Measurements from ENCODE around the gene SYDE2.
"Not testable (repeated sequence)": the region's sequence is repeated elsewhere in the genome, so short reads cannot be mapped to it uniquely, and the experiment has no call there.

SYDE2 gene

DNA sequence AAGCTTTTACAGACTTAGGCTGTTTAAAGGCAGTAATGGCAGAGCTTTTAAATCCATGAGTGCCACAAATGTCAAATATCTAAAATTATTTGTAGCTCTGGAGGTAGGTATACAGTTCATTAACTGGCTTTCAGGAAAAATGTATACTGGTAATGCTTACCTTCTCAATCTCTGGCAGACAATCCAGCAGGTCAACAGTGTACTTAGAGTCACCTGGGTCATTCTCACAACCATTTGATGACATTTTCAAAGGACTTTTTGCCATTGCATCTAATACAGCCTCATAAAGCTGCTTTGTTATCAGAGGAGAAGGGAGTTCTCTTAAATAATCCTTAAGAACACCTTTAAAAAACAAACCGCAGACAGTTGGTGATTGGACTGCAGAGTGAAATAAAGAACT is 31.9 kb downstream of the SYDE2 start:
- DNase-seq: no peak

DNA sequence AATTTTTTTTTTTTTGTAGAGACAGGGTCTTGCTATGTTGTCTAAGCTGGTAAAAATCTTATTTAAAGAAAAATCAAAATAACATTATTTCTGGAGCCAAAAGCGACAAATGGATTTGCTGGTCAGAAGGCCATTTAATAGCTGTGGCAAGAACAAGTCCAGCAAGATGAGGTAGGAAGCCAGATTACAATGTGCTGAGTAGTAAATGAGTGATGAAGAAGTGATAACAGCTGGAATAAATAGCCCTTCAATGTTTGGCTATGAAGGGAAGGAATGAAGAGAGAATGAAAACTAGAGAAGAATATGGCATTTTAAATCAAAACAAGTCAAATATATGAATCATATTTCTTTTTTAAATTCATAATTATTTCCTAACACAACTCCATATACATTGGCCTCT is 34.5 kb downstream of the SYDE2 start:
- no peak for DNase-seq

DNA sequence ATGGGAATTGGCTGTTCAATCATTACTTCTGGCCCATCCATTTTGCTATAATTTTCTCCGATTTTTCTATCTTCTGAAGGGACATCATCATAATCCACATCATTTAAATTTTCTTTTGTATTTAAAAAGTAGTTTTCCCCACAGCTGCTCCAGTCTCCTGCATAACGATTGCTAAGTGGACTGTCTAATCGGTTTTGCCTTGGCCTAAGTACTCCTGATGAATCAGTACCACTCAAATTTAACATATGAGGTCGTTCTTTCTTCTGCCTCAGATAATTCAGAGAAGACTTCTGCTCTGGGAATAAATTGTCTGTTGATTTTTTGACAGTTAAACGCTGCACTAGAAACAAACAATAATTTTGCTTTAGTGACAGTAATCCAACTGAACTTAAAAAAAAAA is 41.9 kb downstream of the SYDE2 start:
- DNase-seq: no peak

DNA sequence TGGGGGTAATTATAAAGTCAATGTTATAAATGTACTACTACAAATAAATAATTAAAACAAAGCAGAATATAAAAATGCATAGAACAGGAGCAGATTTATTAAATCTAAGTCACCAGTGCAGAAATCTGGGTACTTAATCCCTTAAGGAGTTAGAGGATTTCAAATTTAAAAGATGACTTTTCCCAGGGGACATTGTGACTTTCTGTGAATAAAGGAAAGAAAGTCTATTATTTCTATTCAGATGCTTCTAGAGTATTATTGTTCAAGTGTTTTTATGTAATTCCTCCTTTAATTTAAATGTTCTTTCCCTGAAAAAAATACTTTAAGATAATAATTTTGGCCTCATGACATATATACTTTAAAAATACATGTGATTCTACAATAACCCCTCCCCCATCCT is 43.4 kb downstream of the SYDE2 start:
- no peak for DNase-seq

GRCh38 chr1:85153149-85153891 is 47.5 kb downstream of the SYDE2 start:
- DNase-seq: no peak

DNA sequence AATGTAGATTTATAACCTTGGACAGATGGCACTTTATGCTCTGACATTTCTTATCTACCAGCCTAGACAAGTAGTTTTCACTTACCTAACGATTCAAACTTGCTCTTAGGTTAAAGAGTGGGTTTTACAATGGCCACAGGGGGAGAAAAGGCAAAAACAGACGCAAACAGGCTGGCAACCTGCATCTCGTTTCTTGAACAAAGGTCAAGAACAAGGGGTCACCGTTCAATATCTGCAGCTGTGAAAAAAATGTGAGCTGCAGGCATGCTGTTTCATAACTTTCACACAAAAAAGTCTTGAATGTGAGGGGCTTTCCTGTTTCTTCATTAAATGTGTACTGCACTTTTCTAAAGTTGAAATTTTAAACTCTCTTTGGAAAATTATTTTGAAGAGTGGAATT is 49.4 kb downstream of the SYDE2 start:
- DNase-seq: no peak

DNA sequence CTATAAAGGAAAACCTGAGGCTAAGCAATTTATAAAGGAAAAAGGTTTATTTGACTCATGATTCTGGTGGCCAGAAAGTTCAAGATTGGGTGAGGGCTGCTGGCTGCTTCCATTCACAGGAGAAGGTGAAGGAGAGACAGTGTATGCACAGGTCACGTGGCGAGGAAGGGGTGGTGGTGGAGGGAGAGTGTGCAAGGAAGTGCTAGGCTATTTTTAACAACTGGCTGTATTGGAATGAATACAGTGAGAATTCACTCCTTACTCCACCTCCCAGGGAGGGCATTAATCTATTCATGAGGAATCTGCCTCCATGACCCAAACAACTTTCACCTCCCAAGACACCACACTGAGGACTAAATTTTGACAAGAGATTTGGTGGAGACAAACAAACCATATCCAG is 51.0 kb downstream of the SYDE2 start:
- DNase-seq: no peak

GRCh38 chr1:85148524-85149250 is 52.1 kb downstream of the SYDE2 start:
- no peak for DNase-seq

DNA sequence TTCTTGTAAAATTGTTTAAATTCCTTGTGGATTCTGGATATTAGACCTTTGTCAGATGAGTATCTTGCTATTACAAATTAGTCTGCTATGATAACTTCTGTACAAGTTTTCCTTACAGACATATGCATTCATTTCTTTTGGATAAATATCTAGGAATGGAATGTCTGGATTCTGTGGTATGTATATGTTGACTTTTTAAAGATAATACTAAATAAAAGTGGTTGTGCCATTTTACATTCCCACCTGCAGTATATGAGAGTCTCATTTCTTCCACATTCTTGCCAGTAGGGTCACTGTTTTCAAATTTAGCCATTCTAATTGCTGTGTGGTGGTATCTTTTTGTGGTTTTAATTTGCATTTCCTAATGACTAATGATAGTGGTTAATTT is 53.9 kb downstream of the SYDE2 start:
- DNase-seq: no peak

GRCh38 chr1:85146298-85146971 is 54.4 kb downstream of the SYDE2 start:
- not testable (repeated sequence) for DNase-seq

- DNase-seq: no peak
Measured at GRCh38 chr1:85144351-85144750, 56.5 kb downstream of the SYDE2 start.

DNA sequence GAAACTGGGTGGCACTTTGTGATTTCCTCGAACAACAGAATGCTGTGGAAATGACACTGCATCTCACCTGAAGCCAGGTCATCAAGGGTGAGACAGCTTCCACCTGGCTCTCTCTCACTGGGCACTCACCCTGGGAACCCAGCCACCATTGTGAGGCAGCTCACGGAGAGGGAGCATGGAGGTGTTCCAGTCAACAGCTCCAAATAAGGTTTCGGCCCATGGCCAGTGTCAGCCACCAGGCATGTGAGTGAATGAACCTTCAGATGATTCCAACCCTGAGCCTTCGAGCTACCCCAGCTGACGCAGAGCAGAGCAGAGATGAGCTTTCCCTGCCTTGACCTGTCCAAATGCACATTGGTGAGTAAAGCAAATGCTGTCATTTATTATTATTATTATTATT is 58.1 kb downstream of the SYDE2 start:
- no peak for DNase-seq

DNA sequence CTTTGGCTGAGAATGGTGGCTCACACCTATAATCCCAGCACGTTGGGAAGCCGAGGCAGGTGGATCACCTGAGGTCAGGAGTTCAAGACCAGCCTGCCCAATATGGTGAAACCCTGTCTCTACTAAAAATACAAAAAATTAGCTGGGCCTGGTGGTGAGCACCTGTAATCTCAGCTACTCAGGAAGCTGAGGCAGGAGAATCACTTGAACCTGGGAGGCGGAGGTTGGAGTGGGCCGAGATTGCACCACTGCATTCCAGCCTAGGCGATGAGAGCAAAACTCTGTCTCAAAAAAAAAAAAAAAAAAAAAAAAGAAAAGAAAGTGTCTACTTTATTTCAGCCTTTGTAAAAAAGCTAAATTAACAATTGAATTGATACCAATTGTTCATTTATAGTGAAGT is 62.4 kb downstream of the SYDE2 start:
- not testable (repeated sequence) for DNase-seq

DNA sequence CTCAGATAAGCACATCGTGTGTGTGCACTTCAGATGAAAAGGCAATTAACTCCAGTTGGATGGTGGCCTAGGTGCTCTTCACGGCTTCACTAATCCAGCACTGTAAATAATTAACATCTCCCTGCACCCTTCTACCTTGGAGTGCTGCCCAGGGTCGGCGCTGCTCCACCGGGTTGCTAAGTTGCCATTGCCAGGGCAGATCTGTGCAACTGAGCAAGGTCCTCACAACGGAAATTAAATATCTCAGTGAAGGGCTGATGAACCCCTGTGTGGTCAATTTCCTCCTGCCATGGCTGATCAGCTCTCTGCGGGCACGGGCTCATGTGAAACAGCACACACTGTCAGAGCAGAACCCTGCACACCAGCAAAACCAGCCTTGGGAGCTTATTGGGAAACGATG is 63.2 kb downstream of the SYDE2 start:
- no peak for DNase-seq

- no peak for DNase-seq
Measured at GRCh38 chr1:85135392-85135798, 65.4 kb downstream of the SYDE2 start.

- DNase-seq: no peak
Measured at GRCh38 chr1:85134583-85135391, 66.0 kb downstream of the SYDE2 start.

GRCh38 chr1:85133565-85134159 is 67.2 kb downstream of the SYDE2 start:
- DNase-seq: no peak

GRCh38 chr1:85132078-85132720 is 68.6 kb downstream of the SYDE2 start:
- DNase-seq: no peak

DNA sequence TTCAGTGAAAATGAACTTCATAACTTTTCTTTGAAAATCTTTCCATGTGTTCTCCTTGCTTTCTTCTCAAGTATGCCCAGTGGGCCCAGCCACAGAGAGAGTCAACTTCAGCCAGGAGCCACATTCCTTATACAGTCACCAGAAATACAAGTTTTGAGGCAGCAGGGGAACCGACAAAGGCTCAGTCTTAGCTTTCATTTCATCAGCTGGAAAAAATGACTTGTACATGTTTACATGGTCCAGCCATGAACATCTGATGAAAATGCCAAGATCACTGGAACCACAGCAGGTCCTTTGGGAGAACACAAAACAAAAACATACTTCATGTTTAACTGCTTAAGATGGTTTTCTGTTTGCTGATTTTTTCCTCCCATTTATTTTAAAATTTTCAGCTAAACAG is 72.5 kb downstream of the SYDE2 start:
- no peak for DNase-seq

GRCh38 chr1:85125891-85126290 is 74.9 kb downstream of the SYDE2 start:
- no peak for DNase-seq

DNA sequence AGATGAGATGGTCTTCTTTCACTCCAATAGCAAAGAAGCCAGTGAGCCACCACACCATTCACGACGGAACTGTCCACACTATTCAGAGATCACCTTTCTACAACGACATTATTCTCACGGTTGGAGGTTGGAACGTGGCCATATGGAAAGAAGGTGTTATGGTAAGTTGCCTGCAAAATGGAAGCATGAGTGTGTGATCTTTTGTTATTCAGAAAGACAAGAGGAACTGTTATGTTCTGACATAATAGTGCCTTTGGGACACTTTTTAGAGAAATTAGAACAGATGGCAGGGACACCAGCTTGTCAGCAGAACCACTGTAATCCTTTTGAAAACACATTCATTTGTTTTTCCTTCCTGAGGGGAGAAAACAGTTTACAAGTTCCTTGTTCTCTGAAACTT is 76.7 kb downstream of the SYDE2 start:
- DNase-seq: no peak

DNA sequence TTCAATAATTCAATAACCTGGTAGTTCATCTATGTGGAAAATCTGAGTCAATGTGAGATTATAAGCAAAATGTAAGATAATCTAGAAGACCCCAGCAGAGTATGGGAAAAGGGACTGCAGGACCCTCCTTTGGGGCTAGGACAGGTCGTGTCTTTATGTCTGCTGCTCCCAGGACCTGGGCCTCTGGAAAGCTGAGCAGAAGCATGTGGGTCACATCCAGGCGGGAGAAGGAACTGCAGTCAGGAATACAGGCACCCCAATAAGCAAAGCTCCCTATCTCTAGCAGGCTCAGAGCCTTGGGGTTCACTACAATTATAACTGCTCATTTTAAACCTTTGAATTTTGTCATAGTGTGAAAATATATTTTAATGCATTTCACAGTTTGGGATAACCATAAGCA is 78.6 kb downstream of the SYDE2 start:
- DNase-seq: no peak
